H9 (cell line): ENCODE results near the gene CHST8. TPM values are rescaled to one million over a fixed set of nuclear protein-coding genes. Genes with fewer than 3 reads are reported as not detected.

Experiments
- DNase-seq: peaks from one replicate; pipeline ENCODE4 v3.0.0-alpha.2; 2017
- H2AFZ ChIP-seq: one replicate; pipeline ENCODE4 v1.6.1; 2013; ENCODE audit warnings: mild to moderate bottlenecking, low read length, control low read depth, moderate library complexity
- H2AK5ac ChIP-seq: 2 replicates; pipeline ENCODE4 v1.6.1; 2013; ENCODE audit warnings: low read length, control low read depth, mixed read lengths; ENCODE audit not compliant: insufficient read length
- H2BK120ac ChIP-seq: one replicate; pipeline ENCODE4 v1.6.1; 2013; ENCODE audit warnings: low read depth, mild to moderate bottlenecking, low read length, control low read depth, inconsistent platforms; ENCODE audit not compliant: poor library complexity, severe bottlenecking
- H2BK12ac ChIP-seq: 2 replicates; pipeline ENCODE4 v1.6.1; 2013; ENCODE audit warnings: low read length, control low read depth, mixed read lengths, low read depth; ENCODE audit not compliant: insufficient read length
- H2BK15ac ChIP-seq: 2 replicates; pipeline ENCODE4 v1.6.1; 2013; ENCODE audit warnings: low read depth, low read length, control low read depth
- H2BK20ac ChIP-seq: one replicate; pipeline ENCODE4 v1.6.1; 2013; ENCODE audit warnings: low read depth, mild to moderate bottlenecking, low read length, control low read depth, inconsistent platforms; ENCODE audit not compliant: poor library complexity, severe bottlenecking
- H2BK5ac ChIP-seq: 2 replicates; pipeline ENCODE4 v1.6.1; 2013; ENCODE audit warnings: low read length, control low read depth, mixed read lengths; ENCODE audit not compliant: insufficient read length
- H3K14ac ChIP-seq: 2 replicates; pipeline ENCODE4 v1.6.1; 2013; ENCODE audit warnings: low read length, control low read depth; ENCODE audit not compliant: insufficient read depth
- H3K18ac ChIP-seq: 2 replicates; pipeline ENCODE4 v1.6.1; 2013; ENCODE audit warnings: low read depth, mild to moderate bottlenecking, mixed read lengths, low read length, control low read depth; ENCODE audit not compliant: insufficient read length
- H3K23ac ChIP-seq: 2 replicates; pipeline ENCODE4 v1.6.1; 2013; ENCODE audit warnings: low read length, control low read depth, mixed read lengths, low read depth; ENCODE audit not compliant: insufficient read length
- H3K23me2 ChIP-seq: 2 replicates; pipeline ENCODE4 v1.6.1; 2013; ENCODE audit warnings: low read depth, mild to moderate bottlenecking, mixed read lengths, low read length, control low read depth; ENCODE audit not compliant: insufficient read length, poor library complexity, severe bottlenecking
- H3K27ac ChIP-seq: 2 replicates; pipeline ENCODE4 v1.5.1; 2013; ENCODE audit warnings: low read length, control low read depth, mixed read lengths, low read depth; ENCODE audit not compliant: insufficient read length
- H3K27me3 ChIP-seq: 2 replicates; pipeline ENCODE4 v1.6.1; 2013; ENCODE audit warnings: low read length, control low read depth, inconsistent platforms; ENCODE audit not compliant: insufficient read depth
- H3K4ac ChIP-seq: 2 replicates; pipeline ENCODE4 v1.6.1; 2013; ENCODE audit warnings: low read depth, mild to moderate bottlenecking, control low read depth, inconsistent platforms, low read length, moderate library complexity
- H3K4me1 ChIP-seq: 2 replicates; pipeline ENCODE4 v1.6.1; 2013; ENCODE audit warnings: low read length, control low read depth, inconsistent platforms; ENCODE audit not compliant: insufficient read depth
- H3K4me2 ChIP-seq: 2 replicates; pipeline ENCODE4 v1.6.1; 2013; ENCODE audit warnings: low read length, control low read depth, mixed read lengths; ENCODE audit not compliant: insufficient read length, insufficient read depth
- H3K56ac ChIP-seq: 2 replicates; pipeline ENCODE4 v1.6.1; 2013; ENCODE audit warnings: low read depth, mild to moderate bottlenecking, mixed read lengths, low read length, control low read depth; ENCODE audit not compliant: insufficient read length
- H3K79me1 ChIP-seq: 2 replicates; pipeline ENCODE4 v1.6.1; 2013; ENCODE audit warnings: low read depth, mild to moderate bottlenecking, moderate library complexity, low read length, control low read depth, inconsistent platforms; ENCODE audit not compliant: insufficient read depth, poor library complexity, severe bottlenecking
- H3K79me2 ChIP-seq: 2 replicates; pipeline ENCODE4 v1.6.1; 2013; ENCODE audit warnings: low read length, control low read depth, inconsistent platforms; ENCODE audit not compliant: insufficient read depth
- H3K9ac ChIP-seq: 2 replicates; pipeline ENCODE4 v1.6.1; 2013; ENCODE audit warnings: low read length, control low read depth, mixed read lengths; ENCODE audit not compliant: insufficient read length; ENCODE audit errors: extremely low read depth
- H3K9me3 ChIP-seq: one replicate; pipeline ENCODE4 v1.6.1; 2013; ENCODE audit warnings: low read depth, low read length, inconsistent platforms; ENCODE audit not compliant: control insufficient read depth
- H3T11ph ChIP-seq: one replicate; pipeline ENCODE4 v1.6.1; 2013; ENCODE audit warnings: mild to moderate bottlenecking, low read length, control low read depth, inconsistent platforms
- H4K20me1 ChIP-seq: one replicate; pipeline ENCODE4 v1.6.1; 2013; ENCODE audit not compliant: control insufficient read depth, insufficient read length, insufficient read depth
- H4K5ac ChIP-seq: 2 replicates; pipeline ENCODE4 v1.6.1; 2013; ENCODE audit warnings: low read depth, mild to moderate bottlenecking, mixed read lengths, low read length, control low read depth; ENCODE audit not compliant: insufficient read length
- H4K8ac ChIP-seq: replicated peaks from 2 replicates; pipeline ENCODE4 v1.6.1; 2013; ENCODE audit warnings: low read length, control low read depth, mixed read lengths, low read depth; ENCODE audit not compliant: insufficient read length
- H4K91ac ChIP-seq: 2 replicates; pipeline ENCODE4 v1.6.1; 2013; ENCODE audit warnings: low read depth, mild to moderate bottlenecking, moderate library complexity, mixed read lengths, low read length, control low read depth; ENCODE audit not compliant: insufficient read length
- H3K27ac Mint-ChIP-seq, 3 experiments: 2 replicates in 2 of 3; 3 replicates in 1 of 3; pipeline ENCODE4 v1.8.0; 2020 to 2021; ENCODE audit warnings: mixed read lengths in 3 of 3, mild to moderate bottlenecking in 1 of 3, moderate library complexity in 1 of 3
- H3K27me3 Mint-ChIP-seq: 2 replicates; pipeline ENCODE4 v1.8.0; 2021; ENCODE audit warnings: low read depth, mild to moderate bottlenecking, moderate library complexity, mixed read lengths
- H3K36me3 Mint-ChIP-seq, 3 experiments: 2 replicates in 2 of 3; 3 replicates in 1 of 3; pipeline ENCODE4 v1.8.0; 2020 to 2021; ENCODE audit warnings: low read depth in 3 of 3, mixed read lengths in 3 of 3; ENCODE audit not compliant: insufficient read depth in 1 of 3
- H3K4me1 Mint-ChIP-seq, 2 experiments: 2 replicates each; pipeline ENCODE4 v1.8.0; 2020; ENCODE audit warnings: mixed read lengths in 2 of 2
- H3K4me3 Mint-ChIP-seq, 2 experiments: 2 replicates in 1 of 2; 3 replicates in 1 of 2; pipeline ENCODE4 v1.8.0; 2020 to 2021; ENCODE audit warnings: mild to moderate bottlenecking in 2 of 2, mixed read lengths in 2 of 2, moderate library complexity in 1 of 2
- H3K9me3 Mint-ChIP-seq, 2 experiments: 2 replicates in 1 of 2; 3 replicates in 1 of 2; pipeline ENCODE4 v1.8.0; 2020; ENCODE audit warnings: mild to moderate bottlenecking in 2 of 2, mixed read lengths in 2 of 2, moderate library complexity in 1 of 2
- WGBS: extraction: QIAGEN DNeasy Blood & Tissue Kit; methylation state at CpG from one replicate; pipeline ENCODE4 v1.1.7; 2013; ENCODE audit warnings: missing lambda C conversion rate, low lambda C conversion rate, mixed read lengths; ENCODE audit not compliant: insufficient read length; ENCODE audit errors: extremely low coverage; 5-methylcytosine and 5-hydroxymethylcytosine counted together
- total RNA-seq: library from RNA; stranded (reverse); gene quantifications from 2 replicates; pipeline ENCODE4 v1.2.1, GENCODE V29; 2021
- TF ChIP-seq, protein P1 (sequence below): fragments of 200-600 bp; sonication (generic); conservative IDR thresholded peaks from 3 replicates; pipeline ENCODE4 v1.8.0; 2021; ENCODE audit warnings: antibody characterized with exemption, mild to moderate bottlenecking

CHST8 gene
- total RNA-seq, 1 experiment from 2014 or later, result 5.1 TPM

DNA sequence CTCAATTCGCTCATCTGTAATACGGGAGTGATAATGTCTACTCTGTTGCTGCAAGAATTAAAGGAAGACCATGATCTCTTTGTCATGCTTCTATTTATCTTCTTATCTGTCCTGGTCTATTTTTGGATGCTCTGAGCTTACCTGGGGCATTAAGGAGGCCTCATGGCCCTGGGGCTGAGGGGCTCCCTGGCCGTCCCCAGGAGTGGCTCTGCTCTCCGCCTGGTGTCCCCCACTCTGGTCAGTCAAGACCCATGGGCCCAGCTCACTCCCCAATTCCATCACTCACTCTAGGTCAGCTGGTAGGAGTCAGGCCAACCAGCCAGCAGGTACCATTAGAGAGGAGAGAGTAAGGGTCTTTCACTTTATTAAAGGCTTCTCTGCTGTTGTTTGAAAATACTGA is 1.1 kb upstream of the CHST8 start:
- Histone ChIP-seq H2BK120ac (no peak overlapping the region), H2BK15ac (no peak overlapping the region), H3K9me3 (no peaks in the 10 kb centered on the region), H3K79me2 (no peaks in the 10 kb centered on the region), H3K14ac (no peak overlapping the region), H4K5ac (no peak overlapping the region), H2AFZ (no peak overlapping the region), H2BK5ac (no peak overlapping the region), H2BK12ac (no peak overlapping the region), H3K4me2 (peak overlapping the region; percentile 51), H4K8ac (no peak overlapping the region), H3K18ac (no peak overlapping the region), H3K4me1 (peaks cover 3% of the 10 kb centered on the region; the same call in 1 of the 2 replicates), H3K56ac (no peak overlapping the region), H3K27ac (no peak overlapping the region), H4K91ac (no peak overlapping the region), H3K9ac (no peak overlapping the region), H3K23me2 (peaks cover 19% of the 10 kb centered on the region), H3K23ac (no peak overlapping the region), H2AK5ac (no peak overlapping the region), H3K27me3 (peaks cover 24% of the 10 kb centered on the region; the same call in 1 of the 2 replicates), H2BK20ac (no peak overlapping the region), H3K4ac (no peak overlapping the region), H3T11ph (no peak overlapping the region), H3K79me1 (no peaks in the 10 kb centered on the region), H4K20me1 (no peaks in the 10 kb centered on the region)
- Mint-ChIP-seq H3K27me3 (peaks cover 89% of the 10 kb centered on the region), H3K4me3 (no peak overlapping the region), H3K9me3 (no peaks in the 10 kb centered on the region), H3K27ac (no peak overlapping the region), H3K4me1 (peaks cover 12 to 14% of the 10 kb centered on the region in 2 experiments), H3K36me3 (no peaks in the 10 kb centered on the region)
- no peak for DNase-seq
- TF ChIP-seq, protein P1, sequence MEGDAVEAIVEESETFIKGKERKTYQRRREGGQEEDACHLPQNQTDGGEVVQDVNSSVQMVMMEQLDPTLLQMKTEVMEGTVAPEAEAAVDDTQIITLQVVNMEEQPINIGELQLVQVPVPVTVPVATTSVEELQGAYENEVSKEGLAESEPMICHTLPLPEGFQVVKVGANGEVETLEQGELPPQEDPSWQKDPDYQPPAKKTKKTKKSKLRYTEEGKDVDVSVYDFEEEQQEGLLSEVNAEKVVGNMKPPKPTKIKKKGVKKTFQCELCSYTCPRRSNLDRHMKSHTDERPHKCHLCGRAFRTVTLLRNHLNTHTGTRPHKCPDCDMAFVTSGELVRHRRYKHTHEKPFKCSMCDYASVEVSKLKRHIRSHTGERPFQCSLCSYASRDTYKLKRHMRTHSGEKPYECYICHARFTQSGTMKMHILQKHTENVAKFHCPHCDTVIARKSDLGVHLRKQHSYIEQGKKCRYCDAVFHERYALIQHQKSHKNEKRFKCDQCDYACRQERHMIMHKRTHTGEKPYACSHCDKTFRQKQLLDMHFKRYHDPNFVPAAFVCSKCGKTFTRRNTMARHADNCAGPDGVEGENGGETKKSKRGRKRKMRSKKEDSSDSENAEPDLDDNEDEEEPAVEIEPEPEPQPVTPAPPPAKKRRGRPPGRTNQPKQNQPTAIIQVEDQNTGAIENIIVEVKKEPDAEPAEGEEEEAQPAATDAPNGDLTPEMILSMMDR, result no peak
- no CpG with 5 or more reads among the region's 4 CpGs for WGBS
